ENCODE measurements around the gene BRAF. TPM values are rescaled to one million over a fixed set of nuclear protein-coding genes. Genes with fewer than 3 reads are reported as not detected.

BRAF gene
- total and polyA plus RNA-seq, 2 of the 8 experiments (the other 6 are each of a cell fraction or from before 2014, with no cell fraction given): 11.4 to 32.6 TPM

DNA sequence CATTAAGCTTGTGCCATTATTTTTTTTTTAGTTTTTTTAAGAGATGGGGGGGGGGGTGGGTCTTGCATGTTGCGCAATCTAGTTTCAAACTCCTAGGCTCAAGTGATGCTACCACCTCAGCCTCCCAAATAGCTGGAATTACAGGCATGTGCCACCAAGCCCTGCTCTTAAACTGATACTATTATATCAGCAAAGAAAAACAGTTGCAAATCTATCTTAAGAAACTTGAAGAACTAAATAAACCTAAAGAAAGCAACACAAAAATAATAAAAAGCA lies 47.5 kb downstream of the BRAF start:
- H4K5ac ChIP-seq (ENCODE audit: insufficient read length, low read depth, low read length): no peak overlapping the region
- FAIRE-seq: no peak
- H2AFZ ChIP-seq (ENCODE audit: low read length): no peak overlapping the region
- no peaks in the 10 kb centered on the region for H3K36me3 ChIP-seq (ENCODE audit: control insufficient read depth in 2 of 4, insufficient read depth in 4 of 4, low read length in 3 of 4)
- H4K91ac ChIP-seq (replicated peaks; ENCODE audit: insufficient read length, low read length): no peak overlapping the region
- no peak overlapping the region for H2BK12ac ChIP-seq (ENCODE audit: low read depth, low read length)
- no peak overlapping the region for H3K27ac ChIP-seq (ENCODE audit: low read depth, low read length)
- peaks cover 0 to 1% of the 10 kb centered on the region in 2 experiments for H4K20me1 ChIP-seq (replicated peaks in 1 of 2; ENCODE audit: control insufficient read depth in 1 of 2, insufficient read depth in 2 of 2, low read length in 2 of 2)
- no peak overlapping the region for H3K18ac ChIP-seq (ENCODE audit: extremely low read depth, low read length)
- H2BK120ac ChIP-seq (replicated peaks; ENCODE audit: low read depth, low read length): no peak overlapping the region
- ChIA-PET POLR2A (ENCODE audit: partially characterized antibody) (interaction anchor here (0.6 to 0.8 kb wide), 2 partner anchors 11 to 184 kb away, joined by 3 to 4 read pairs; no protein-coding TSS in a partner anchor), CTCF (ENCODE audit: partially characterized antibody) (interaction anchor here (0.6 to 0.7 kb wide), 2 partner anchors 28 to 208 kb away, joined by 3 read pairs; no protein-coding TSS in a partner anchor)
- WGBS, 2 experiments (ENCODE audit: extremely low coverage in 1 of 2, insufficient coverage in 1 of 2, insufficient read length in 1 of 2, insufficient replicate concordance in 2 of 2, low coverage in 1 of 2, low lambda C conversion rate in 2 of 2, missing lambda C conversion rate in 1 of 2): 56% methylated on average over 1 of the region's 1 CpG; no CpG with 5 or more reads in 1 of the 2 experiments
- no peak overlapping the region for H2BK5ac ChIP-seq (ENCODE audit: low read depth, low read length)
- H3K9ac ChIP-seq (replicated peaks in 1 of 4; ENCODE audit: extremely low read depth in 1 of 4, low read depth in 3 of 4, low read length in 3 of 4): no peak overlapping the region
- H3K4ac ChIP-seq (replicated peaks; ENCODE audit: insufficient read length, low read depth, low read length): no peak overlapping the region
- no peak overlapping the region for H3K4me2 ChIP-seq (ENCODE audit: insufficient read depth in 1 of 2, low read depth in 2 of 2, low read length in 2 of 2)
- no peak for DNase-seq (ENCODE audit: low read depth in 1 of 2, low spot score in 2 of 2)
- no peak overlapping the region for H3K14ac ChIP-seq (ENCODE audit: insufficient read length)
- no peak overlapping the region for H2BK20ac ChIP-seq (ENCODE audit: low read length)
- no peak overlapping the region for H4K8ac ChIP-seq (ENCODE audit: extremely low read depth, insufficient read depth, low read length)
- no peak overlapping the region for H3K56ac ChIP-seq (replicated peaks; ENCODE audit: insufficient read length, low read depth, low read length)
- H3K27me3 ChIP-seq (replicated peaks in 1 of 4; ENCODE audit: control insufficient read depth in 3 of 4, extremely low read depth in 1 of 4, insufficient read depth in 3 of 4, low read length in 3 of 4): no peaks in the 10 kb centered on the region
- no peak overlapping the region for H2AK5ac ChIP-seq (ENCODE audit: low read depth, low read length)
- H3K23me2 ChIP-seq (ENCODE audit: low read depth, low read length): no peaks in the 10 kb centered on the region
- no peak for TF ChIP-seq SAP30 (IDR thresholded peaks at IDR 0.05; ENCODE audit: insufficient read depth, insufficient replicate concordance, low read length)
- TF ChIP-seq CEBPB (IDR thresholded peaks at IDR 0.05; ENCODE audit: low read depth, low read length): peak; percentile 97
- no peak for TF ChIP-seq EP300 (IDR thresholded peaks at IDR 0.05; ENCODE audit: borderline replicate concordance in 1 of 2, low read depth in 2 of 2, low read length in 2 of 2)
- no peak for TF ChIP-seq FOSL1 (IDR thresholded peaks at IDR 0.05; ENCODE audit: insufficient read depth, low read depth, low read length)
- TF ChIP-seq SRF (IDR thresholded peaks at IDR 0.05; ENCODE audit: low read depth, low read length): no peak
- TF ChIP-seq BRCA1 (IDR thresholded peaks at IDR 0.05; ENCODE audit: low read depth, low read length): no peak
- no peak for TF ChIP-seq BCL11A (IDR thresholded peaks at IDR 0.05; ENCODE audit: low read depth in 2 of 2, low read length in 2 of 2)
- TF ChIP-seq CBX5 (IDR thresholded peaks at IDR 0.05; ENCODE audit: low read depth, low read length): no peak
- no peak overlapping the region for H3K4me3 ChIP-seq (ENCODE audit: extremely low read depth in 1 of 4, insufficient read depth in 2 of 4, low read depth in 3 of 4, low read length in 4 of 4)
- peaks cover 0 to 80% of the 10 kb centered on the region in 2 experiments; a peak in 2 of 4 replicates for H3K79me2 ChIP-seq (ENCODE audit: control insufficient read depth in 1 of 2, insufficient read depth in 2 of 2, low read length in 2 of 2)
- H3K23ac ChIP-seq (ENCODE audit: insufficient read length): no peak overlapping the region
- H3K9me3 ChIP-seq (ENCODE audit: insufficient read depth in 2 of 2, low read depth in 1 of 2, low read length in 1 of 2): no peaks in the 10 kb centered on the region
- peaks cover 0 to 3% (median 1%) of the 10 kb centered on the region in 4 experiments; a peak in 3 of 7 replicates for H3K4me1 ChIP-seq (replicated peaks in 1 of 4; ENCODE audit: control insufficient read depth in 3 of 4, insufficient read depth in 4 of 4, low read length in 3 of 4)
- H3K79me1 ChIP-seq (ENCODE audit: low read depth, low read length): peaks cover 2% of the 10 kb centered on the region; the same call in 1 of the 2 replicates
- no peak overlapping the region for H2BK15ac ChIP-seq (ENCODE audit: low read length)
